DLD1 (cell line): ENCODE results near the gene IQCN.
"Not testable (repeated sequence)": the region's sequence is repeated elsewhere in the genome, so short reads cannot be mapped to it uniquely, and the experiment has no call there.

ENCODE experiments used
- in situ Hi-C: cut with HindIII; loops from 2 replicates; pipeline ENCODE4 v1.10.0; 2017; ENCODE audit warnings: low sequenced_read_pairs

IQCN gene

GRCh38 chr19:18219911-18220631 lies 54.2 kb downstream of the IQCN start:
- in situ Hi-C loops, result no loop called here

GRCh38 chr19:18218600-18218999 lies 55.7 kb downstream of the IQCN start:
- in situ Hi-C loops, result no loop called here

- in situ Hi-C loops, result no loop called here
Observed at GRCh38 chr19:18218159-18218558, 56.1 kb downstream of the IQCN start.

- in situ Hi-C loops, result no loop called here
Observed at GRCh38 chr19:18216789-18217188, 57.5 kb downstream of the IQCN start.

- in situ Hi-C loops, result no loop called here
Observed at GRCh38 chr19:18214779-18215433, 59.3 kb downstream of the IQCN start.

GRCh38 chr19:18211683-18212082 lies 62.6 kb downstream of the IQCN start:
- in situ Hi-C loops, result no loop called here

- in situ Hi-C loops, result not testable (repeated sequence)
Observed at GRCh38 chr19:18209912-18210311, 64.3 kb downstream of the IQCN start.

GRCh38 chr19:18208098-18208951 lies 65.9 kb downstream of the IQCN start:
- in situ Hi-C loops, result no loop called here
